HL-60/S4 treated with phorbol 12-myristate 13-acetate at 8.2 ng/mL for 4 days and 3 days (cell line): ENCODE data around the gene ATP5MG.
"Not testable (repeated sequence)": the region's sequence is repeated elsewhere in the genome, so short reads cannot be mapped to it uniquely, and the experiment has no call there.

Source experiments
- in situ Hi-C: fragments of 300-500 bp; cut with MboI; formaldehyde crosslinking; loops from 2 replicates; pipeline ENCODE4 v1.15.0; 2022; ENCODE audit warnings: low sequenced_read_pairs

ATP5MG gene

GRCh38 chr11:118402594-118402993, 1.2 kb downstream of the ATP5MG start:
- in situ Hi-C loops: not testable (repeated sequence)

DNA sequence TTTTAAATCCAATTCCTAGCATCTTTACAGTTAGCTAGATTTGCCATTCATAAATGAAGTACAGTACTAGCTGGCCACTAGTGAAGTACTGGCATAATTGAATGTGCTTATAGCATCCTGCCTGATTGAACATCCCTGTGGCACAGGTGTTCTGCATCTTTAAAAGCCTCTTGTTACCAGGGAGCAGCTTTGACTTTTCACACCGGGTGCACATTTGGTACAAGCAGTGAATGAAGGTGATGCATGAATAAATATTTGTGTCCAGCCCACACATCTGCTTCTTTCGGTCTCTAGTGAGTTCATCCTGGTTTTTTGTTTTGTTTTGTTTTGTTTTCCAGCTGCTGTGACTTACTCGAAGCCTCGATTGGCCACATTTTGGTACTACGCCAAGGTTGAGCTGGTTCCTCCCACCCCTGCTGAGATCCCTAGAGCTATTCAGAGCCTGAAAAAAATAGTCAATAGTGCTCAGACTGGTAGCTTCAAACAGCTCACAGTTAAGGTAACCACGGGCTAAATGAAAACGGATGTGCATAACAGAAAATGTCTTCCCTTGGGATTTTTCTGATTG, 5.3 kb downstream of the ATP5MG start:
- in situ Hi-C loops: no loop called here

DNA sequence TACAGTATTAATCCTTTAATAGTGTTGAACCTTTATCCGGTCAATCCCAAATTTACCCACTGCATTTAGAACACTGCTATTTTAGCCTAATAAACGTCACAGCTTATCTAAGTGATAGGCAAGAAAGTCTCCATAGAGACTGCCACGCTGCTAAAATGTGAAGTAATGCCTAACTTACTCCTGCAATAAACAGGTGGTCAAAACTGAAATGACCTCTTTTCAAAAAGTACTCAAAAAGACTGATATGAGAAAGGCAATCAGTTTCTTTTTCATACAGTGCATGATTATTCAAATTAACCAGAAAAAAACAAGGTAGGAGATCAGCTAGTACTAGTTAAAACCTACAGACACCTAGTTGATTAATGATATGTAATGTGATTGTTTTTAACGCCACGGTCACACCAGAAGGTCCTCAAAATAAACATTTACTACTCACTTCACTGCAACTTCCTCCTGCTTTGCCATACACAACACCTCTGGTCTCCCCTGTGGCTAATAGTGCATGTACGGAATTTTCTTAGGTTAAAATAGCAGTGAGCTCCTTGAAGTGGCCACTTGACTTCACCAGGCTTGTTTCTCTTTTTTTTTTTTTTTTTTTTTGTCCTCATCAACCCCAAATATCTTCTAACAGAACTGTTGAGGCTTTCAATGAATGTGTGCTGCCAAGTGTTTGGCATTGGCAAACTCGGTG, 8.8 kb downstream of the ATP5MG start:
- in situ Hi-C loops: no loop called here

- in situ Hi-C loops: no loop called here
Observed at GRCh38 chr11:118411530-118411929, 10.1 kb downstream of the ATP5MG start.

GRCh38 chr11:118412921-118413320, 11.5 kb downstream of the ATP5MG start:
- in situ Hi-C loops: no loop called here

DNA sequence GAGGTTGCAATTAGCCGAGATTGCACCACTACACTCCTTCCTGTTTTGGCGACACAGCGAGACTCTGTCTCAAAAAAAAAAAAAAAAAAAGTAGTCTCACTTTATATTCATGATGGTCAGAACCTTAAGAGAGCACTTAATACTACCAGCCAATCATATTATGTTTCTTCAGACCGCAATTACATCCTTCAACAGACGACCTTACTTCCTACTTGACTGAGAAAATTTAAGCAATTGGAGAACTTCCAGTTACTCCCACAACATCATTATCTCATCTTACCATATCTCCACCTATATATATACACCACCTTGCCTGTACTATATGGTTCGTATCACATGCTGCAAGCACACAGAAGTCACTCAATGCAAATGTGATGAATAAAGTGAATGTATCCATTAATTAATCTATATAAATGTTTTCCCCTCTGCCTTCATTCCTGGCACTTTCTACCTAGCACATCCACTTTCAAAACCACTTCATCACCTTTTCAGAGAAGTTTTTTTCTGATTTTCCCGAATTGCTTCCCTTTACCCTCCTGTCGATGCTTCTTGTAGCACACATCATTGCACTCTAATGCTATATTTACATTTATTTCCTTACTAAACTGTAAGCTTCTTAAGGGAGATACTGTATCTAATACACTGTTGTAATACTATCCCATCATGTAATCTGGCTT, 13.8 kb downstream of the ATP5MG start:
- in situ Hi-C loops: no loop called here

DNA sequence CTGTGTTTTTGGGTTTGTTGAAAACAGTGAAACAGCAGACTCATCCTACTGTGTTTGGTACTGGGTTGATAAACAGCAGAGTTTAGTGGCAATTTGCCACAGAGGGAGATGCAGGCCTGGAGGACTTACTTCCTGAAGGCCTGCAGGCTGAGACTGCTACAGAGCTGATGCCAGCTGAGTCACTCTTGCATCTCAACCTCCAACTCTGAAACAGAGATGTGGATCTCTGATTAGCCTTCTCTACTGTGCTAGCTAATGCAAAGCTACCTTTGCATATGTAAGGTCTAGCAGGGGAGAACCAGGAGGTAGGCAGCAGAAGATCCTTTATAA, 14.3 kb downstream of the ATP5MG start:
- in situ Hi-C loops: no loop called here

DNA sequence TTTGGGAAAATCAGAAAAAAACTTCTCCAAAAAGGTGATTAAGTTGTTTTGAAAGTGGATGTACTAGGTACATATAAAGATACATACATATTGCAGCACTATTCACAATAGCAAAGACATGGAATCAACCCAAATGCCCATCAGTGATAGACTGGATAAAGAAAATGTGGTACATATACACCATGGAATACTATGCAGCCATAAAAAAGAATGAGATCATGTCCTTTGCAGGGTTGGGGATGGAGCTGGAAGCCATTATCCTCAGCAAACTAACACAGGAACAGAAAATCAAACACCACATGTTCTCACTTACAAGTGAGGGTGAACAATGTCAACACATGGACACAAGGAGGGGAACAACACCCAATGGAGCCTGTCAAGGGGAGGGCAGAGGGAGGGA, 15.5 kb downstream of the ATP5MG start:
- in situ Hi-C loops: not testable (repeated sequence)

DNA sequence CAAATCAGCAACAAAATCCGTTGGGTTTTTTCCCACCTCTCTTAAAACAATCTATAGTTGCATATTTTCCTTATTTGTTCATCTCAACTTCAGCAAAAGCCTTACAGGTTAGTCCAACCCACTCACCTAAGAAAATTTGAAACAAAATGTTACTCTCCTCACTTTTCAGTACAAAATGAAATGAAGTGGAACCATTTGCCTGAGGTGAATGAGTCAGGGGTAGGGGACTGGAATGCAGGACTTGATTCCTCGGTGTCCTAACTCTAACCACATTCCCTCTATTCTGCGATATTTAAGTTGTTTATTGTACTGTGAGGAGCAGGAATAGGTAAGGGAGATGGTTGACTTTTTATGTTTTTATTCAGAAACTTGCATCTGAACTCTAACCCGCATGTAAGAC, 16.4 kb downstream of the ATP5MG start:
- in situ Hi-C loops: no loop called here

DNA sequence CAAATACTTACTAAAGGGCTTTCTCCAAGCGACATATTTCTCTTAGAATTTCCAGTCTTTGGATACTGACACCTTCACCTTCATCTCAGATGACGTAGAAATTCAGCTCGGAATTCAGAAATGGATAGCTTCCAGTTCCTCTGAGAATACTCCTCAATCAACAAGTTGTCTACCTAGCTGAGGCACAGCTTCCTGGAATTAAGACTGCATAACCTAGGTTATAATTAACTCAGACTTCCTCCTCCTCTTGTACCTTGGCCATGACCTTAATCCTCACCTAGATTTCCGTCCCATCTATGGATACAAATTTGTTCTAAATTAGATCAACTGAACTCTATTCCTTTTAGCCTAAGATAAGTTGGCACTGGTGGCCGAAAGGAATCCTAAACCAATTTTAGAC, 17.4 kb downstream of the ATP5MG start:
- in situ Hi-C loops: no loop called here

GRCh38 chr11:118427707-118428106, 26.3 kb downstream of the ATP5MG start:
- in situ Hi-C loops: no loop called here

DNA sequence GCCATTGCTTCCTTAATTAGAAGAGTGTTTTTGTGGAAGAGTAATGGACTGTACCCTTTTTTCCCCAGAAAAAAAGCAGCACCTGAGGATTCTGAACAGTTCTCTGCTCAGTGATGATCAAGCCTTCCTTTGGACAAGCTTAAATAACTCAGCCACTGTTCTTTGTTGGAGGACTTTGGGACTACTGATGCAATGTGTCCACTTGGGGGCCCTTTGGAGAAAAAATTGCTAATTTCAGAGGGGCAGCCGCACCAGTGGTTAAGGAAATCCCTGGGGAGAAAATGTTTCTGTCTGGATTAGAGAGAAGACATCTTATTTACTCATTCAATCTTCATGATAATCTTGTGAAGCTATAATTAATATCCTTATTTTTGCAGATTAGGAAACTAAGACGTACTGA, 29.6 kb downstream of the ATP5MG start:
- in situ Hi-C loops: no loop called here

DNA sequence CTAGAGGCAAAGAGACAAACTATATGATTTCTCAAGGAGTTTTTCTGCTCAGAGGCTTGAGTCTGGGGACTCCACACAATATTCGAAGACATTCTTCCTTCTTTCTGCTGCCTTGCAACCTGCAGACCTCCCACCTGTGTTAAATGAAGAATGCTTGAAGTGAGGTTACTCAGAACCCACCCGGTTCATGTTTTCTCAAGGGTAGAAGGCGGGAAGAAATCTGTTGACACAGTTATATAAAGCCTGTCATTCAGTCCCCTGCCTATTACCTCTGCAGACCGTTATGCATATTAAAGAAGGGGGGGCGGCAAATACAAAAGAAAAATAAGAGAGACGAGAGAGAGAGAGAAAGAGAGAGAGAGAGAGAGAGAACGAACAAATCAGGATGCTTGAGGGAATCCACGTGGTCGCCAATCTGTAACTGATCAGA, 32.7 kb downstream of the ATP5MG start:
- in situ Hi-C loops: no loop called here

- in situ Hi-C loops: no loop called here
Observed at GRCh38 chr11:118434553-118435289, 33.3 kb downstream of the ATP5MG start.

GRCh38 chr11:118435290-118435892, 34.0 kb downstream of the ATP5MG start:
- in situ Hi-C loops: no loop called here

GRCh38 chr11:118435893-118436624, 34.7 kb downstream of the ATP5MG start, which contains the start of gene KMT2A:
Gene KMT2A, plus strand, starts transcription at chr11:118436492. Its CDS starts 21 bp downstream, at chr11:118436513.
- in situ Hi-C loops: no loop called here

DNA sequence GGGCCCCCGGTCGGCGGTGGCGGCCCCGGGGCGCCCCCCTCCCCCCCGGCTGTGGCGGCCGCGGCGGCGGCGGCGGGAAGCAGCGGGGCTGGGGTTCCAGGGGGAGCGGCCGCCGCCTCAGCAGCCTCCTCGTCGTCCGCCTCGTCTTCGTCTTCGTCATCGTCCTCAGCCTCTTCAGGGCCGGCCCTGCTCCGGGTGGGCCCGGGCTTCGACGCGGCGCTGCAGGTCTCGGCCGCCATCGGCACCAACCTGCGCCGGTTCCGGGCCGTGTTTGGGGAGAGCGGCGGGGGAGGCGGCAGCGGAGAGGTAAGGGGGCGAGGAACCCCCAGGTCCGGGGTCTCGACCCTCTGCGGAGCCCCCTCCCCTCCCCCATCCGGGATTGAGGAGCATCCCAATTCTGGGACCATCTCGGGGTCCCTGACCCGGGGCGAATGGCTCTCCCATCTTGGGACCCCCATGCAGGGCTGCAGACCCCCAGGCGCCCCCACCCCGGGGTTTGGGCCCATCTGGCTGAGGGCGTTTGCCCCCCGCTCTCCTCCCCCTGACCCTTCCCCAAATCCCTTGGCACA, 35.3 kb downstream of the ATP5MG start:
- in situ Hi-C loops: no loop called here

DNA sequence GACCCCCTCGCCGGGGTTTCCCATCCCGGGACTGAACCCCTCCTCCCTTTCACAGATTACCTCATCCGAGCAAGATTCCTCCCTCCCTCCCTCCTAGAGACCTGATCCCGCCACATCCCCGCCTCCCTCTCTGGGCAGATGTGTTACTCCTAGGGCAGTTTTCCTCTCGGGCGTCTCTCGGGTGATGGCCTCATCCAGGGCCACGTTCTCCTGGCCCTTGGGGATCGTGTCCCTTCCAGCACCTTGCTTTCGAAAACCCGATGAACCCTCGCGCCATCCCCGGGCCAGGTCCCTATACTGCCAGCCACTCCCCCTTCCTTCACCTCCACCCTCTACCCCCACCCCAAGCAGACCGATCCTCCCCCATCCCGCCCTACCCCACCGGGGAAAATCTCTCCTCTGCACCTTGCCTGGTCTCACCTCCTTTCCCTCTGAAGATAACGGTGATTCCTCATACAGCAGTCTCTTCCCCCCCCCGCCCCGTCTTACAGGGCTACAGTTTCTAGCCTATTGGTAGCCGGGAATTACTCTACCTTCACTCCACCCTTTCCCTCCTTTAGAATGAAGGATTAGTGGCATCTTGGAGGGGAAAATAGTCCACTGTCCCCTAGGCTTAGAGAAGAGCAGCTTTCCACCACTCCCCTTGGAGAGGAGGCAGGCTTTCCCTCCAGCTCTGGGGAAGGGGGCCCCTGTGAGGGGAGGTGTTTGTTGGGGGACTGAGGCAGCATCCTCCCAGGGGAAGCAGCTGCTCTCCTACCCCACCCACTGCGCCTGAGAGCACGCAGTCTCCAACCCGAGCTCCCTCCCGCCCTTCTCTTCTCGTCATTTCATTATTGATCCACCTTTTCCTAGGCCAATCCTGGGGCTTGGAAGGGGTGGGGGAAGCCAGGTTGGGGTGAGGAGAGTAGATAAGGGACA, 36.1 kb downstream of the ATP5MG start:
- in situ Hi-C loops: no loop called here

DNA sequence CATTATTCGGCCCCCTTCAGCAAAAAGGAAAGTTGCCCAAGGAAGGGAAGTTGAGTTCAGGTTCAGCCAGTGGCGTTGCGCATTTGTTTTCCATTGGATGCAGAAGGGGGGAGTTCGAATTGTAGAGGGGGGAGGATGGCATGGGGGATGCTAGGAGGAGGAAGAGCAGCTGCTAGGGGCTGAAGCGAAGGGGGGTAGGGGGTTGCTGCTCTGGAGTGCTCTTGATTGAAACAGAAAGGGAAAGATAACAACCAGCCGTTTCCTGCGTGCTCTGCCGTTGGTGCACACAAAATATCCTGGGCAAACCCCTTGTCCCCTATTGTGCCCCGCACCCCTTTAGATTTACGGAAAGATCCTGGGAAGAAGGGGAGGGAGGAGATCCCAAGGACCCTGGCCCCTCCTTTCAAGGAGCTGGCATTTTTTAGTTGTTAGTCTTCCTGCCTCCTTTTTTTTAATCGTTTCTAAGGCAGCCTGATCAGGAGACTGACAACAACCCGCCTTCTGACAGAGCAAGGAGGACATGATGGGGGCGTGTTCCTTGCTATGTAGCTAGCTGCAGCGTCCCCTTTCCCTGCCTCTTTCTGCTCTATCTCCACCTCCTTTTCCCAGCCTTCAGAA, 37.0 kb downstream of the ATP5MG start:
- in situ Hi-C loops: no loop called here
